OCI-M2 (cell line): Measurements from ENCODE around the gene CFAP91.

ENCODE experiments used
- DNase-seq: peaks from one replicate; lab custom pipeline; 2025; ENCODE audit not compliant: unreplicated experiment; lab: John Stamatoyannopoulos, UW

Gene CFAP91

DNA sequence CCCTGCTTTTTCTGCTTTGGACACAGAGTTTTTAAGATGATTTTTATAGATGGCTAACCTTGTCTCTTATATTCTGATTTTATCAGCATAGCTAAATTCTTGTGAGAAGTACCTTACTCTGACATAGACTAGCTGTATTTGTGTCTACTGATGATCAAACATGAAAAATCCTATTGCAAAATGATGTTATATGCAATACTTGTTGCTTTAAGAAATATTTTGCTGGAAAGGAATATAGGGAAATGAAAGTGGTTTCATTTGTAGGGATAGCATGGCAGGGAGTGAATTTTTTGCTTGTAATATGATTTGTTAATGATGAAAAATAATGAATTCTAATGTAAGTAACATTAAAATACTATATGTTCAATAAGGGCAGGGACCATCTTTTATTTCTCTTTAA, 35.9 kb downstream of the CFAP91 start:
- no peak for DNase-seq

DNA sequence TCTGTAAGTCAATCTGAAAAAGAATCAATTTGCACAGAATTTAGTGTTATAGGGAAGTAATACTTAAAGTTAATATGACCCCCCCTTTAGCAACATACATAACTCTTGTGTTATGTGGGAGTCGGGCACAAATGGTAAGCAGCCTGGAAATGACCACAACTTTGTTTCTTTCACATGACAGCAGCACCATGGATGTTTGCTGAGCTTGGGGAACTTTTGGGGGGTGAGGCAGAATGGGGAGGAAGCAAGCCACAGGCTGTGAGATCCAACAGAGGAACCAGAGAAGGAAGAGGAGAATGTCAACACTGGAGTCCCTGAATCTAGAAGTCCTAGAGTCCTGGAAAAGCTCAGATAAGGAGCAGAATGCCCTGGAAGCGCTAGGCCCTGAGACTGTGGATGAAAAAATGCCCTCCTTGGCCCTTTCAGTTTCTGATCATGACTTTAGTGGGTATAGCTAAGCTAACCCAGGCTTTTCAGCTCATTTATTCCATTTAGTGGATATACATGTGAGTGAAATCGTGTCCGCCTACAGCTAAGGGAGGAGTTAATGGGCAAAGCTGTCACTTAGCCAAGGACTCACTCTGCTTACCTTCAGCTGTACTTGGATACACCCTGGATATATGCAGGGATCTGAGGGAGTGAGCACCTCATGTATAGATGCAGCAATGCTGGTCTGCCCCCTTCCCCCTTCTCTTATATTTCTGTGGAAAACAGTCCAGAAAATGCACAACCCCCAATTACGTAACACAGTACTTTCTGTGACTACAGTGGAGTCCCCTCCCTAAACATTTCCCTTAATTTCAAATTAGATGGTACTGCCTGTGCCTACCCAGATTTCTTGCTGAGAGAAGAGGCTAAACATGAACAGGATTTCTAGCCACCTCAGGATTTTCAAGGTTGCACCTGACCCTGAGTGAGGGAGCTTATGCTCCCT, 39.1 kb downstream of the CFAP91 start:
- no peak for DNase-seq

DNA sequence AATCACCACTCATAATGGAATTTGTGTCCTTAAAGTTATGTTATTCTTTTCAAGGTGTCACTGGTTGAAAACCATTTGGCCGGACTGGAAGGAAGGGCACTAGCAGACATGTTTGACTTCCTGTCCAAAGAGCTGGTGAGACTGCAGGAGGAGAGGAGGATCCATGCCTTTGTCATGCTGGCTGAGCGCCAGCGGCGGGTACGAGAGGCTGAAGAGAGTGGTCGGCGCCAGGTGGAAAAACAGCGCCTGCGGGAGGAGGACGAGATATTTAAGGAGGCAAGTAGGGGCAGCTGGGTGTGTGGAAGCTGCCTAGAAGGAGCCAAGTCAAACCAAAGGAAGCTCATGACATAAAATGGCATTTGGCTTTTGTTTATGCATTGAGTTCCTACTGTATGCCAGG, 41.1 kb downstream of the CFAP91 start:
- no peak for DNase-seq

DNA sequence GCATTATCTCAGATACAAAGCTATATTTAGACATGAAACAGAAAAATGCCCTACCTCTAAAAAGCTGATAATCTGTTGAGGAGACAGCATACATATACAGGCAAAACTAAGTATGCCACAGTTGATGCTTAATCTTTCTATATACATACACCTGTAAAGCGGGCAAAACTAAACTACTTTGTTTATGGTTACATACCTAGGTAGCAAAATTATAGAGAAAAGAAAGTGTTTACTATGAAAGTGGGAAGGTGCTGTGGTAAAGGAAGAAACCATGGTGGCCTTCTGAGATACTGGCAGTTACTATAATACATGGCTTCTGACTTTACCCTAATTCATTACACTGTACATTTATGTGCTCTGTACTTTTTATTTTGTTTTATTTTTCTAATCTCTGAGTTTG, 43.1 kb downstream of the CFAP91 start:
- no peak for DNase-seq

DNA sequence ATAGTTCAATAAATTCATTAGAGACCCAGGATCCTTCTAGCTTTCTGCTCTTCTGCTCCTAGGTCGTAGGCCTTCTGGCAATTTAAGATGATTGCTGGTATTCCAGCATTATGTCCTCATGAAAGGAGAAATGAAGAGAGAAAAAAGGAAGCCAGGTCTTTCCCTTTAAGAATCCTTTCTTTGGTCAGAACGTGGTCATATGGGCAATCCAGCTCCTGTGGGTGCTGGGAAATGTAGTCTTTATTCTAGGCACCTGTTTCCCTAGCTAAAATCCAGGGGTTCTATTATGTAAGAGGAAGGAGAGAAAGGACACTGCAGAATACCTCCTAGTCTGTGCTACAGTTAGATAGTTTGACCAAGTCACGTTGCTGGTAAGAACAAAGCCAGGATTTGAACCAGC, 43.6 kb downstream of the CFAP91 start:
- DNase-seq = no peak

DNA sequence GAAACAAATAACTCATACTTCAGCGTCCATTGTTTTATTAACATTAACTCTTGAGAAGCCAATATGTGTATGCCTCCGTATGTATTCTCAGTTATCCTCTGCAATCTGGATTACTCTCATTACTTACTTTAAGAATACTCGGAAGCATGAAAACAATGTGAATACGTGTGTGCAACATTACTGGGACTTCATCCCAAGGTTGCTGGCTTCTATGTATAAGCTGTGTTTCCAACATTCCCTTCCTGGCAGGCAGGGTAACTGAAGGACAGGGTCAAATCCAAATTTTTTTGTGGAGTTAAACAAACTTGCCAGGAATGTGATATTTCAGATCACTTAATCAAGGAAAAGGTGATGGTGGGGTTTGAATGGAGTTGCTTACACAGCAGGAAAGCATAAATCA, 44.5 kb downstream of the CFAP91 start:
- no peak for DNase-seq

DNA sequence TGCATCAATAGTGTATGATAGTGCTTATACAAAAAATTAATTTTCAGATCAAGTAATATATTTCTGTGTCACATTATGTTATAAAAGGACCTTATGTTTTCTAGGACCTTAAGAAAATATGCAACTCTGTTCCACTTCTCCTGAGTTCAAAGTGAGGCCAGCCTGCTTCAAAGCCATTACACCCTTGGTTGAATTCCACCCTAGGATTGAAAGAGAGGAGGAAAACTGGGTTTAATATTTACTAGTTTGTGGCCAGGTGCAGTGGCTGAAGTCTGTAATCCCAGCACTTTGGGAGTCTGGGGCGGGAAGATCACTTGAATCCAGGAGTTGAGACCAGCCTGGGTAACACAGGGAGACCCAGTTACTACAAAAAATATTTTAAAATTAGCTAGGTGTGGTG, 46.2 kb downstream of the CFAP91 start:
- no peak for DNase-seq

DNA sequence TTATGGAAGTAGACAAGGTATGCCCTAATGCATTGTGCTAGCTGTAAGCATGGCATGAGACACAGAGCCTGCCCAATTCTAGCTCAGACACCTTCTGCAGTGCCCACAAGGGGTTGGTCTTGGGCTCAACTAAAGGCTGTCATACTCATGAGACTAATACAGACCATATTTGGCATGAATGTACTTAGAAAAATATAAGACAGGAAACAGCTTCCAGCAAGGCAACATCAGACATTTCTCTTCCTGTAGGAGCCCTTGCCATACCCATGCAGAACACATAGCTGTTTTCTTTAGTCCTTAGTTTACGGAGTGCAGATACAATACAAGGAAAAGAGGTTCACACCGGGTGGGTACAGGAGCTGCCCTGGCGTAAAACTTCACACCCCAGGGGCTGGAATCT, 48.6 kb downstream of the CFAP91 start:
- DNase-seq = no peak
